Activated CD4-positive, alpha-beta T cell treated with anti-CD3 and anti-CD28 coated beads, Interleukin-2, Interleukin-4, amounts not matched to agents 100 ng/mL and 50 ng/mL, durations not matched to agents 16 hours and 8 hours (primary cell): ENCODE data around the gene SEC14L1.
A peak's percentile ranks its signal among the peaks of the same experiment; 100 is the strongest.
"Not testable (repeated sequence)": the region's sequence is repeated elsewhere in the genome, so short reads cannot be mapped to it uniquely, and the experiment has no call there.

Source experiments
- DNase-seq: peaks from one replicate; pipeline ENCODE4 v3.0.0-alpha.2; 2020; ENCODE audit warnings: low spot score

Gene SEC14L1

DNA sequence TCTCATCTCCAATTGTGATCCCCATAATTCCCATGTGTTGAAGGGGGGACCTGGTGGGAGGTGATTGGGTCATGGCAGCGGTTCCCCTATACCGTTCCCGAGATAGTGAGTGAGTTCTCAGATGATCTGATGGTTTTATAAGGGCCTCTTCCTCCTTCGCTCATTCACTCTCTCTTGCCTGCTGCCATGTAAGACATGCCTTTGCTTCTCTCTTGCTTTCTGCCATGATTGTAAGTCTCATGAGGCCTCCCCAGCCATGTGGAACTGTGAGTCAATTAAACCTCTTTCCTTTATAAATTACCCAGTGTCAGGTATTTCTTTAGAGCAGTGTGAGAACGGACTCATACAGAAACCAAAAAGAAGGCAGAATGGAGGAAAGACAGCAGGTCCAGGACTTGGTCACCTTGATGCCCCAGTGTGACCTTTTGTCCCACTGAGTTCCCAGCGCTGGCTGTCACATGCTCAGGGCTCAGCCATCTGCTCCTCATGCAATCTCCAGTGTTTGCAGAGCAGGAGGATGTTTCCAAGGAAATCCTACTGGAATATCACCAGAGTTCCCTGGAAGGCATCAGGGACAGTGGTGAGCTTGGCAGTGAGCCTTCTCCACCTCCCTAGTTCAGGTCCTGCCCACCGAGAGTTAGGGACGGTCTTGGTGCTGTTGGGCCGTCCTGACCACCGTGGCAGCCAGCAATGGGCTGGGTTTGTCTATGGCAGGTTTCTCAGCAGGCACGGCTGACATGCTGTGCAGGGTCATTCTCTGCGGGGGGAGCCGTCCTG is 96.7 kb downstream of the SEC14L1 start:
- no peak for DNase-seq

DNA sequence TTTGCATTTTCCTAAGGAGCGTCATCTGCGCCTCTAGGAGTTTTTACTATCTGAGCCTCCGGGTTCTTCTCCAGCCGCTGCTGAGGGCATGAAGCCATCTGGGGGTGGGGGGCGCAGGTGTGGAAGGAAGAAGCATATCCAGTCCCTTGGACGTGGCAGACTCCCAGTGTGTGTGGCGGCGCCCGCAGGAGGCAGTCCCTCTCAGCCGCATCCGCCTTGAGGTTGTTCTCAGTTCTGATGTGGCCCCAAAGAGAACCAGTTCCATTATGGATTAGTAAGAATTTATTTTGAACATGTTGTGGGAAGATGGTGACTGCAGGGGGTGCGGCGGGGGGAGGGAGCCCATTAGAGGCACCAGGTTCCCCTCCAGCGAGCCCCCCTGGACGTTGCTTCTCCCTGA is 100.2 kb downstream of the SEC14L1 start:
- no peak for DNase-seq

GRCh38 chr17:77242118-77242851 is 101.5 kb downstream of the SEC14L1 start:
- DNase-seq: no peak

GRCh38 chr17:77245162-77245926 is 104.6 kb downstream of the SEC14L1 start:
- DNase-seq: no peak

- DNase-seq: no peak
Observed at GRCh38 chr17:77246110-77247047, 105.6 kb downstream of the SEC14L1 start.

GRCh38 chr17:77247048-77247541 is 106.3 kb downstream of the SEC14L1 start:
- DNase-seq: peak; percentile 85

DNA sequence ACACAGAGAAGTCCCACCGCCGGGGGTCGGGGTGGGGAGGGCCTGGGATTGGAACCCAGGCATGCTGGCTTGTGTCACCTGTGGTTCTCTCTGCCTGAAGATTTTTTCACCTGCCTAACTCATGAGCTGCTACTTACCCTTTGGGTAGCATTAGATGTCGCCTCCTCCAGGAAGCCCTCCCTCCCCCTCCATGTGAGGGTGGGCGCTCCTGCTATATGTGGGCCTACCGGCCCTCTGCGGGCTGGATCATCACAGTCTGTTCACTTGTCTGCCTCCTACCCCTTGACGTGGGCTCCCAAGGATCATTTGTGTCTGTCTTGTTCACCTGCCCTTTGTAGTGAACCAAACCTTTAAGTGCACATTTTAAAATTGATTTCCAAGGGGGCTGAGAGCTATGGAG is 106.8 kb downstream of the SEC14L1 start:
- DNase-seq: no peak

GRCh38 chr17:77248216-77249114 is 107.7 kb downstream of the SEC14L1 start:
- DNase-seq: no peak

GRCh38 chr17:77251622-77252183 is 110.9 kb downstream of the SEC14L1 start:
- no peak for DNase-seq

- not testable (repeated sequence) for DNase-seq
Observed at GRCh38 chr17:77252306-77252705, 111.5 kb downstream of the SEC14L1 start.

DNA sequence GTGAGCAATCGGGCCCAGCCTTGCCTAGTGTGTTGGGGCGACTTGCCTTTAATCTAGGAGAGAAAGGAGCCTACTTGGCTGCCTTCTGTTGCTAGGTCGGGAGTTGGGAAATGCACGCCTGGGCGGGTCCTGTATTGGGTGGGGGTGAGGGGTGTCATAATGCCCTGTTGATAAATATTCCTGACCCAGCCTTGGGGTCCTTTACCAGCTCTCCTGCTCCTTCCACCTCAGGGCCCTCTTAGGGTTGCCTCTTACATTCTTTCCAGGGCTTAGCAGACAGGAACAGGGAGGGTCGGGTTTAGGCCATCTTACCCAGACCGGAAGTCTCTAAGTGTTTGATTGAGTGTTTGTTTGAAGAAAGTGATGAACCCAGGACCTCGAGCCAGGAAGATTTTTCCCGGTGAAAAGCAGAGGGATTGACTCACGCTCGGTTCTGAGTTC is 112.9 kb downstream of the SEC14L1 start:
- no peak for DNase-seq

- no peak for DNase-seq
Observed at GRCh38 chr17:77254951-77255825, 114.4 kb downstream of the SEC14L1 start.

- DNase-seq: not testable (repeated sequence)
Observed at GRCh38 chr17:77255970-77256369, 115.2 kb downstream of the SEC14L1 start.

DNA sequence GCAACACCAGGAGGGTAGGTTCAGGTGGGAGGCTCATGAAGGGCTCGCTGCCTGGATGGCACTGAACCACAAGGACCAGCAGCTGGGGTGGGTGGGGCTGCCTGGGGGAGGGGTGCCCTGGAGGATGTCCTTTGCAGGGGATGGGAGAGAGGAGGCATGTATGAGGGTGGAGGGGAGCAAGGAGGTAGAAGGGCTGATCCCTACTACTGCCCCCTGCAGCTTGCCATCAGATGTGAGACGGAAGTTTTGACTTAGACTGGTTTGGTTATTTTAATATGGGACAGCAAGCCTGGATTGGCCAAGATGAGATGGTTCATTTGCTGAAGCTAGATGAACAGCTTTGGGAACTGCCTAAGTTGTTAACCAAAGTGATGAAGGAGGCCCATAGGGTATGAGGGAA is 115.9 kb downstream of the SEC14L1 start:
- no peak for DNase-seq

- no peak for DNase-seq
Observed at GRCh38 chr17:77257169-77257568, 116.4 kb downstream of the SEC14L1 start.

- no peak for DNase-seq
Observed at GRCh38 chr17:77257596-77258458, 117.1 kb downstream of the SEC14L1 start.

- no peak for DNase-seq
Observed at GRCh38 chr17:77258638-77259037, 117.9 kb downstream of the SEC14L1 start.
